Neural cell (in vitro differentiated cells): ENCODE measurements around the gene ZNF425. TPM values are rescaled to one million over a fixed set of nuclear protein-coding genes. Genes with fewer than 3 reads are reported as not detected.
"Not testable (repeated sequence)": the region's sequence is repeated elsewhere in the genome, so short reads cannot be mapped to it uniquely, and the experiment has no call there.

Source experiments
- H2AFZ ChIP-seq: fragments of 200-600, 300-800 bp; sonication (generic), shearing (Covaris generic); 2 replicates; pipeline ENCODE4 v1.6.0; 2014; ENCODE audit warnings: low read depth, mild to moderate bottlenecking, antibody characterized with exemption, low read length, moderate library complexity
- H3F3A ChIP-seq: fragments of 200-600 bp; shearing (Covaris generic); 2 replicates; pipeline ENCODE4 v1.6.1; 2016; ENCODE audit warnings: mild to moderate bottlenecking, moderate library complexity, mixed read lengths, antibody characterized with exemption, low read length; ENCODE audit not compliant: insufficient read depth, poor library complexity, severe bottlenecking
- H3K27ac ChIP-seq: fragments of 200-600, 300-800 bp; sonication (generic), shearing (Covaris generic); 2 replicates; pipeline ENCODE4 v1.5.1; 2014; ENCODE audit warnings: mild to moderate bottlenecking, low read length, moderate library complexity
- H3K27me3 ChIP-seq: fragments of 300-800, 200-600 bp; sonication (generic), shearing (Covaris generic); 2 replicates; pipeline ENCODE4 v1.6.0; 2014; ENCODE audit warnings: mild to moderate bottlenecking, low read depth, low read length, moderate library complexity; ENCODE audit not compliant: insufficient read depth
- H3K36me3 ChIP-seq: fragments of 300-800, 200-600 bp; sonication (generic), shearing (Covaris generic); 2 replicates; pipeline ENCODE4 v1.5.1; 2014; ENCODE audit warnings: mild to moderate bottlenecking, antibody characterized with exemption, low read length, moderate library complexity; ENCODE audit not compliant: insufficient read depth
- H3K4me2 ChIP-seq: fragments of 300-800, 200-600 bp; sonication (generic), shearing (Covaris generic); 2 replicates; pipeline ENCODE4 v1.6.0; 2014; ENCODE audit warnings: mild to moderate bottlenecking, low read length
- H3K4me3 ChIP-seq: fragments of 300-800, 200-600 bp; sonication (generic), shearing (Covaris generic); 2 replicates; pipeline ENCODE4 v1.5.1; 2014; ENCODE audit warnings: mild to moderate bottlenecking, low read length, moderate library complexity
- H3K79me2 ChIP-seq: fragments of 200-600 bp; shearing (Covaris generic); replicated peaks from 2 replicates; pipeline ENCODE4 v1.6.0; 2014; ENCODE audit warnings: mild to moderate bottlenecking, low read length, moderate library complexity; ENCODE audit not compliant: insufficient read depth
- H3K9ac ChIP-seq: fragments of 300-800, 200-600 bp; sonication (generic), shearing (Covaris generic); 2 replicates; pipeline ENCODE4 v1.6.1; 2016; ENCODE audit warnings: mild to moderate bottlenecking, low read length, mixed read lengths
- H3K9me2 ChIP-seq: fragments of 200-600 bp; shearing (Covaris generic); 2 replicates; pipeline ENCODE4 v1.6.1; 2016; ENCODE audit warnings: mild to moderate bottlenecking, low read length, mixed read lengths; ENCODE audit not compliant: insufficient read depth
- H3K9me3 ChIP-seq: fragments of 200-600, 300-800 bp; sonication (generic), shearing (Covaris generic); 2 replicates; pipeline ENCODE4 v1.6.1; 2016; ENCODE audit warnings: mild to moderate bottlenecking, mixed run types, low read length, moderate library complexity, mixed read lengths
- H4K20me1 ChIP-seq: fragments of 200-600 bp; shearing (Covaris generic); 2 replicates; pipeline ENCODE4 v1.6.1; 2016; ENCODE audit warnings: mild to moderate bottlenecking, mixed run types; ENCODE audit not compliant: insufficient read depth
- CTCF ChIP-seq: fragments of 450-650 bp; IDR thresholded peaks from 2 replicates; pipeline ENCODE4 v1.5.1; 2014; ENCODE audit warnings: antibody characterized with exemption, mild to moderate bottlenecking, moderate library complexity; ENCODE audit not compliant: poor library complexity, severe bottlenecking
- EP300 ChIP-seq: fragments of 450-650 bp; conservative IDR thresholded peaks from 2 replicates; pipeline ENCODE4 v1.6.1; 2014; ENCODE audit warnings: antibody characterized with exemption, mild to moderate bottlenecking, moderate library complexity; ENCODE audit not compliant: poor library complexity, severe bottlenecking
- EZH2 ChIP-seq: fragments of 200-600, 300-800 bp; shearing (Covaris generic), sonication (generic); IDR thresholded peaks from 2 replicates; pipeline ENCODE4 v1.6.1; 2014; ENCODE audit warnings: antibody characterized with exemption, low read length, borderline replicate concordance, mild to moderate bottlenecking; ENCODE audit not compliant: insufficient read depth, poor library complexity, severe bottlenecking
- MXI1 ChIP-seq: fragments of 450-650 bp; conservative IDR thresholded peaks from 2 replicates; pipeline ENCODE4 v1.6.1; 2014; ENCODE audit warnings: antibody characterized with exemption, mild to moderate bottlenecking; ENCODE audit not compliant: poor library complexity, severe bottlenecking
- POLR2AphosphoS5 ChIP-seq: IDR thresholded peaks from 2 replicates; pipeline ENCODE4 v1.6.1; 2012
- RAD21 ChIP-seq: fragments of 450-650 bp; conservative IDR thresholded peaks from 2 replicates; pipeline ENCODE4 v1.6.1; 2014; ENCODE audit warnings: antibody characterized with exemption, mild to moderate bottlenecking, moderate library complexity
- SMC3 ChIP-seq: fragments of 450-650 bp; conservative IDR thresholded peaks from 2 replicates; pipeline ENCODE4 v1.6.1; 2014; ENCODE audit warnings: antibody characterized with exemption, mild to moderate bottlenecking, moderate library complexity; ENCODE audit not compliant: poor library complexity
- TAF1 ChIP-seq: IDR thresholded peaks from 2 replicates; pipeline ENCODE4 v1.6.1; 2012; ENCODE audit warnings: low read depth
- polyA plus RNA-seq: library from polyadenylated mRNA; depleted of rRNA; stranded (reverse); fragments of >200 nt; gene quantifications from 2 replicates; pipeline ENCODE4 v1.2.3, GENCODE V29; 2014
- TF ChIP-seq, protein P1 (sequence below): IDR thresholded peaks from 2 replicates; pipeline ENCODE4 v1.6.1; 2012; ENCODE audit warnings: borderline replicate concordance

Gene ZNF425
- polyA plus RNA-seq, 1 donor from 2014 or later, result 5.1 TPM

DNA sequence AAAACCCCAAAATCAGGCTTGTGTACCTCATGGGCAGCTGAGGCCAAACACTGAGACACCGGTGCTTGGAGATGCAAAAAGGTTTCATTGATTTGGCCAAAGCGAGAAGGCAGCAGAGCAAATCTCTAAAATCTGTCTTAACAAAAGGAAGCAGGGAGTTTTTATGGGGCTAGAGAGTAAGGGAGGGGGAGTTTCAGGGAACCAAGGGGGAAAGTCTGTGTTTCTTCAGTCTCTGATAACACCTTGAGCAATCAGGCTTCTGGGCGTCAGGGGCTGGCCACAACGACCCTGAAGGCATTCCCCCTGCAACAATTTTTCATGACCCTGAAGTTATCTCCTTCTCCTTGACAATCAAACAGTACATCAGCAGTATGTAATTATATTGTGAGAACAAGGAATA, 32.9 kb downstream of the ZNF425 start:
- TF ChIP-seq EZH2 (no peak), TAF1 (no peak), CTCF (no peak)
- Histone ChIP-seq H3K9me2 (no peaks in the 10 kb centered on the region), H3K27me3 (no peaks in the 10 kb centered on the region), H3K4me3 (no peak overlapping the region), H3K9ac (no peak overlapping the region), H2AFZ (no peak overlapping the region), H4K20me1 (no peaks in the 10 kb centered on the region), H3K79me2 (peaks cover 13% of the 10 kb centered on the region), H3K9me3 (no peaks in the 10 kb centered on the region), H3K36me3 (no peaks in the 10 kb centered on the region), H3K4me2 (no peak overlapping the region), H3K27ac (no peak overlapping the region), H3F3A (no peaks in the 10 kb centered on the region)

- not testable (repeated sequence) for H3K36me3 ChIP-seq, H3K27ac ChIP-seq, H2AFZ ChIP-seq, H4K20me1 ChIP-seq, H3K9ac ChIP-seq, H3K9me3 ChIP-seq, H3K9me2 ChIP-seq, H3F3A ChIP-seq, H3K27me3 ChIP-seq, H3K4me3 ChIP-seq, H3K4me2 ChIP-seq
- H3K79me2 ChIP-seq, result peaks cover 21% of the 10 kb centered on the region
Observed at GRCh38 chr7:149092244-149092643, 33.9 kb downstream of the ZNF425 start.

- Histone ChIP-seq H3K9me2 (no peaks in the 10 kb centered on the region), H3F3A (no peaks in the 10 kb centered on the region), H2AFZ (peak within 1 kb of the TSS; percentile 88), H3K4me2 (peak within 1 kb of the TSS; percentile 82), H4K20me1 (no peaks in the 10 kb centered on the region), H3K9ac (peak within 1 kb of the TSS; percentile 88), H3K4me3 (peak within 1 kb of the TSS; percentile 100), H3K79me2 (peaks cover 23% of the 10 kb centered on the region), H3K36me3 (no peaks in the 10 kb centered on the region), H3K9me3 (no peaks in the 10 kb centered on the region), H3K27ac (peak within 1 kb of the TSS; percentile 78), H3K27me3 (no peaks in the 10 kb centered on the region)
- TF ChIP-seq TAF1 (peak; percentile 83), EP300 (peak; percentile 60), POLR2AphosphoS5 (peak; percentile 87), RAD21 (peak; percentile 87), EZH2 (no peak), MXI1 (peak; percentile 72), SMC3 (peak; percentile 79), CTCF (peak; percentile 99)
- TF ChIP-seq, protein P1, sequence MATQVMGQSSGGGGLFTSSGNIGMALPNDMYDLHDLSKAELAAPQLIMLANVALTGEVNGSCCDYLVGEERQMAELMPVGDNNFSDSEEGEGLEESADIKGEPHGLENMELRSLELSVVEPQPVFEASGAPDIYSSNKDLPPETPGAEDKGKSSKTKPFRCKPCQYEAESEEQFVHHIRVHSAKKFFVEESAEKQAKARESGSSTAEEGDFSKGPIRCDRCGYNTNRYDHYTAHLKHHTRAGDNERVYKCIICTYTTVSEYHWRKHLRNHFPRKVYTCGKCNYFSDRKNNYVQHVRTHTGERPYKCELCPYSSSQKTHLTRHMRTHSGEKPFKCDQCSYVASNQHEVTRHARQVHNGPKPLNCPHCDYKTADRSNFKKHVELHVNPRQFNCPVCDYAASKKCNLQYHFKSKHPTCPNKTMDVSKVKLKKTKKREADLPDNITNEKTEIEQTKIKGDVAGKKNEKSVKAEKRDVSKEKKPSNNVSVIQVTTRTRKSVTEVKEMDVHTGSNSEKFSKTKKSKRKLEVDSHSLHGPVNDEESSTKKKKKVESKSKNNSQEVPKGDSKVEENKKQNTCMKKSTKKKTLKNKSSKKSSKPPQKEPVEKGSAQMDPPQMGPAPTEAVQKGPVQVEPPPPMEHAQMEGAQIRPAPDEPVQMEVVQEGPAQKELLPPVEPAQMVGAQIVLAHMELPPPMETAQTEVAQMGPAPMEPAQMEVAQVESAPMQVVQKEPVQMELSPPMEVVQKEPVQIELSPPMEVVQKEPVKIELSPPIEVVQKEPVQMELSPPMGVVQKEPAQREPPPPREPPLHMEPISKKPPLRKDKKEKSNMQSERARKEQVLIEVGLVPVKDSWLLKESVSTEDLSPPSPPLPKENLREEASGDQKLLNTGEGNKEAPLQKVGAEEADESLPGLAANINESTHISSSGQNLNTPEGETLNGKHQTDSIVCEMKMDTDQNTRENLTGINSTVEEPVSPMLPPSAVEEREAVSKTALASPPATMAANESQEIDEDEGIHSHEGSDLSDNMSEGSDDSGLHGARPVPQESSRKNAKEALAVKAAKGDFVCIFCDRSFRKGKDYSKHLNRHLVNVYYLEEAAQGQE, result peak; percentile 21
Observed at GRCh38 chr7:149090397-149091195, 35.5 kb downstream of the ZNF425 start, which contains the start of gene ZNF786. Gene ZNF786, minus strand, starts transcription at chr7:149090718. Its CDS starts 78 bp downstream, at chr7:149090640.
